ENCODE measurements around the gene ATP2C2. TPM values are rescaled to one million over a fixed set of nuclear protein-coding genes. Genes with fewer than 3 reads are reported as not detected.

ATP2C2 gene
- total and polyA plus RNA-seq, 2 of the 8 experiments (the other 6 are each of a cell fraction or from before 2014, with no cell fraction given), result 1.2 to 2.8 TPM

- CTCF ChIA-PET (ENCODE audit: partially characterized antibody), result interaction anchor here (0.6 kb wide), 1 partner anchor 10 kb away, joined by 3 read pairs; no protein-coding TSS in a partner anchor
- POLR2A ChIA-PET (ENCODE audit: partially characterized antibody), result no interaction called here
- no peaks in the 10 kb centered on the region for H3K79me1 ChIP-seq (ENCODE audit: low read depth, low read length)
Measured at GRCh38 chr16:84427553-84427952, 59.2 kb downstream of the ATP2C2 start.

More at GRCh38 chr16:84427553-84427952, 59.2 kb downstream of the ATP2C2 start:
- H3K4me1 ChIP-seq (replicated peaks in 1 of 4; ENCODE audit: control insufficient read depth in 3 of 4, insufficient read depth in 4 of 4, low read length in 3 of 4), result no peaks in the 10 kb centered on the region
- H2AFZ ChIP-seq (ENCODE audit: low read length), result no peak overlapping the region
- H2BK15ac ChIP-seq (ENCODE audit: low read length), result no peak overlapping the region
- H4K5ac ChIP-seq (ENCODE audit: insufficient read length, low read depth, low read length), result no peak overlapping the region
- H2BK120ac ChIP-seq (replicated peaks; ENCODE audit: low read depth, low read length), result no peak overlapping the region
- H2BK20ac ChIP-seq (ENCODE audit: low read length), result no peak overlapping the region
- H3K9ac ChIP-seq (replicated peaks in 1 of 4; ENCODE audit: extremely low read depth in 1 of 4, low read depth in 3 of 4, low read length in 3 of 4), result no peak overlapping the region
- H3K79me2 ChIP-seq (ENCODE audit: control insufficient read depth in 1 of 2, insufficient read depth in 2 of 2, low read length in 2 of 2), result no peaks in the 10 kb centered on the region
- no peak overlapping the region for H3K56ac ChIP-seq (replicated peaks; ENCODE audit: insufficient read length, low read depth, low read length)
- H3K4me3 ChIP-seq (ENCODE audit: extremely low read depth in 1 of 4, insufficient read depth in 2 of 4, low read depth in 3 of 4, low read length in 4 of 4), result no peak overlapping the region
- FAIRE-seq, result no peak
- H4K91ac ChIP-seq (replicated peaks; ENCODE audit: insufficient read length, low read length), result no peak overlapping the region
- no peaks in the 10 kb centered on the region for H3K23me2 ChIP-seq (ENCODE audit: low read depth, low read length)
- no peaks in the 10 kb centered on the region for H3K9me3 ChIP-seq (ENCODE audit: insufficient read depth in 2 of 2, low read depth in 1 of 2, low read length in 1 of 2)
- no peak overlapping the region for H2BK12ac ChIP-seq (ENCODE audit: low read depth, low read length)
- H3K18ac ChIP-seq (ENCODE audit: extremely low read depth, low read length), result no peak overlapping the region
- no peak for DNase-seq (ENCODE audit: low read depth in 1 of 2, low spot score in 2 of 2)
- peaks cover 0 to 2% (median under 1%) of the 10 kb centered on the region in 4 experiments; a peak in 1 of 7 replicates for H3K27me3 ChIP-seq (replicated peaks in 1 of 4; ENCODE audit: control insufficient read depth in 3 of 4, extremely low read depth in 1 of 4, insufficient read depth in 3 of 4, low read length in 3 of 4)
- no peak overlapping the region for H3K4ac ChIP-seq (replicated peaks; ENCODE audit: insufficient read length, low read depth, low read length)
- no peak overlapping the region for H3K14ac ChIP-seq (ENCODE audit: insufficient read length)
- WGBS, 2 experiments (ENCODE audit: extremely low coverage in 1 of 2, insufficient coverage in 1 of 2, insufficient read length in 1 of 2, insufficient replicate concordance in 2 of 2, low coverage in 1 of 2, low lambda C conversion rate in 2 of 2, missing lambda C conversion rate in 1 of 2), result 82% methylated on average over 8 of the region's 8 CpGs; no CpG with 5 or more reads in 1 of the 2 experiments
- no peak overlapping the region for H3K23ac ChIP-seq (ENCODE audit: insufficient read length)
- H3K27ac ChIP-seq (ENCODE audit: low read depth, low read length), result no peak overlapping the region
- H3K36me3 ChIP-seq (ENCODE audit: control insufficient read depth in 2 of 4, insufficient read depth in 4 of 4, low read length in 3 of 4), result no peaks in the 10 kb centered on the region
- H2BK5ac ChIP-seq (ENCODE audit: low read depth, low read length), result no peak overlapping the region
- no peaks in the 10 kb centered on the region for H4K20me1 ChIP-seq (replicated peaks in 1 of 2; ENCODE audit: control insufficient read depth in 1 of 2, insufficient read depth in 2 of 2, low read length in 2 of 2)
- H2AK5ac ChIP-seq (ENCODE audit: low read depth, low read length), result no peak overlapping the region
- no peak overlapping the region for H4K8ac ChIP-seq (ENCODE audit: extremely low read depth, insufficient read depth, low read length)
- H3K4me2 ChIP-seq (ENCODE audit: insufficient read depth in 1 of 2, low read depth in 2 of 2, low read length in 2 of 2), result no peak overlapping the region

Data from H1 (cell line).